ENCODE measurements around the gene MAFG.

MAFG gene

DNA sequence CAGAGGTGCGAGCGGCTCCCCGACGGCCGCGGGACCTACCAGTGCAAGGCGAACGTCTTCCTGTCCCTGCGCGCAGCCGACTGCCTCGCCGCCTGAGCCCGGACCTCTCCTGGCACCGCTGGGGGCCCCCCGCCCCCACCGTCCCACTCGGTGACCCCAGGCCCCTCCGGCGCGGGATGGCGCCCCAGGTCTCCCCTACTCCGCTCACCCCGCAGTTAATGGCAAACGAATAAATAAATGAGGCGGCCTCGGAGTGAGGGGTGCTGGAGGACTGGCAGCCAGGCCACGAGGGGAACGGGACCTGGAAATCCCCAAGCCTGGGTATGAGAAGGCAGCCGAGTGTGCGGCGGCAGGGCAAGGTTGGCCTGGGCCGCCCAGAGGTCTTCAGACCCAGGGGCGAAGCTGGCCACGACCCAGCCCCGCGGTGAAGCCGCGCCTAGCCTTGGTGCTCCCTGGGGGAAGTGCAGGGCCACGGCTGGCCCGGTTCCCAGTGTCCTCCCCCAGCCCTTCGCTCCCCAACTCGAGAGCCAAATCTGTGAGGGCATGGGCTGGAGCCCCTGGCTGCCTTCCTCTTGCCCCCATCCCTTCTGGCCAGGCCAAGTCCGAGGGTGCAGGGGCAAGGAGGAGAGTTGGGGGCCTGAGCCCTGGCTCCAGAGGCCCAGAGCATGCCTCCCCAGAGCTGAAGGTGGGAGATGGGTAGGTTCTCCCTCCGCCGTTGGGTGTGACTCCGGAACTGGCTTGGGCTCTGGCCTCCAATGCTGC is 24.7 kb downstream of the MAFG start:
- Histone ChIP-seq H3K4me1 (ENCODE audit: control insufficient read depth, insufficient read depth, low read length) (0 out of 2 replicates have a peak, but pooled peaks cover 4% of the 10 kb centered on the region), H3K36me3 (ENCODE audit: control insufficient read depth in 2 of 2, insufficient read depth in 1 of 2, low read length in 2 of 2) (peaks cover 6 to 75% of the 10 kb centered on the region in 2 experiments), H3K4me3 (ENCODE audit: low read depth, low read length) (no peak overlapping the region), H3K27ac (ENCODE audit: extremely low read depth, low read depth, low read length) (no peak overlapping the region), H3K9me3 (ENCODE audit: control insufficient read depth, insufficient read depth, low read depth, low read length) (no peaks in the 10 kb centered on the region)
- POLR2A ChIA-PET: interaction anchor here (1.1 to 2.2 kb wide), 2 partner anchors 23 to 120 kb away, joined by 3 to 6 read pairs; partner anchors contain the start of genes CENPX and LRRC45
- CTCF ChIA-PET: no interaction called here
- no peak for TF ChIP-seq GLI4 (tag by site-specific recombination; IDR thresholded peaks at IDR 0.05)
- no peak for TF ChIP-seq RBAK (tag by site-specific recombination; IDR thresholded peaks at IDR 0.05)
- TF ChIP-seq ZIC2 (tag by site-specific recombination; IDR thresholded peaks at IDR 0.05): no peak
- no peak for TF ChIP-seq ZNF132 (tag by site-specific recombination; IDR thresholded peaks at IDR 0.05; ENCODE audit: borderline replicate concordance)
- 0 out of 2 replicates have a peak, but pooled peaks have one; percentile 35 for TF ChIP-seq ZNF600 (tag by site-specific recombination; IDR thresholded peaks at IDR 0.05)
- TF ChIP-seq, protein P1, sequence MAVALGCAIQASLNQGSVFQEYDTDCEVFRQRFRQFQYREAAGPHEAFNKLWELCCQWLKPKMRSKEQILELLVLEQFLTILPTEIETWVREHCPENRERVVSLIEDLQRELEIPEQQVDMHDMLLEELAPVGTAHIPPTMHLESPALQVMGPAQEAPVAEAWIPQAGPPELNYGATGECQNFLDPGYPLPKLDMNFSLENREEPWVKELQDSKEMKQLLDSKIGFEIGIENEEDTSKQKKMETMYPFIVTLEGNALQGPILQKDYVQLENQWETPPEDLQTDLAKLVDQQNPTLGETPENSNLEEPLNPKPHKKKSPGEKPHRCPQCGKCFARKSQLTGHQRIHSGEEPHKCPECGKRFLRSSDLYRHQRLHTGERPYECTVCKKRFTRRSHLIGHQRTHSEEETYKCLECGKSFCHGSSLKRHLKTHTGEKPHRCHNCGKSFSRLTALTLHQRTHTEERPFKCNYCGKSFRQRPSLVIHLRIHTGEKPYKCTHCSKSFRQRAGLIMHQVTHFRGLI (tag by site-specific recombination; IDR thresholded peaks at IDR 0.05): peak; percentile 60; the same call in 1 of the 2 replicates
- TF ChIP-seq ZNF138 (tag by site-specific recombination; IDR thresholded peaks at IDR 0.05; ENCODE audit: borderline replicate concordance): no peak
- TF ChIP-seq, protein P2, sequence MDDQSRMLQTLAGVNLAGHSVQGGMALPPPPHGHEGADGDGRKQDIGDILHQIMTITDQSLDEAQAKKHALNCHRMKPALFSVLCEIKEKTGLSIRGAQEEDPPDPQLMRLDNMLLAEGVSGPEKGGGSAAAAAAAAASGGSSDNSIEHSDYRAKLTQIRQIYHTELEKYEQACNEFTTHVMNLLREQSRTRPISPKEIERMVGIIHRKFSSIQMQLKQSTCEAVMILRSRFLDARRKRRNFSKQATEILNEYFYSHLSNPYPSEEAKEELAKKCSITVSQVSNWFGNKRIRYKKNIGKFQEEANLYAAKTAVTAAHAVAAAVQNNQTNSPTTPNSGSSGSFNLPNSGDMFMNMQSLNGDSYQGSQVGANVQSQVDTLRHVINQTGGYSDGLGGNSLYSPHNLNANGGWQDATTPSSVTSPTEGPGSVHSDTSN (CRISPR knock-in tag; IDR thresholded peaks at IDR 0.05): 0 out of 2 replicates have a peak, but pooled peaks have one; percentile 28

DNA sequence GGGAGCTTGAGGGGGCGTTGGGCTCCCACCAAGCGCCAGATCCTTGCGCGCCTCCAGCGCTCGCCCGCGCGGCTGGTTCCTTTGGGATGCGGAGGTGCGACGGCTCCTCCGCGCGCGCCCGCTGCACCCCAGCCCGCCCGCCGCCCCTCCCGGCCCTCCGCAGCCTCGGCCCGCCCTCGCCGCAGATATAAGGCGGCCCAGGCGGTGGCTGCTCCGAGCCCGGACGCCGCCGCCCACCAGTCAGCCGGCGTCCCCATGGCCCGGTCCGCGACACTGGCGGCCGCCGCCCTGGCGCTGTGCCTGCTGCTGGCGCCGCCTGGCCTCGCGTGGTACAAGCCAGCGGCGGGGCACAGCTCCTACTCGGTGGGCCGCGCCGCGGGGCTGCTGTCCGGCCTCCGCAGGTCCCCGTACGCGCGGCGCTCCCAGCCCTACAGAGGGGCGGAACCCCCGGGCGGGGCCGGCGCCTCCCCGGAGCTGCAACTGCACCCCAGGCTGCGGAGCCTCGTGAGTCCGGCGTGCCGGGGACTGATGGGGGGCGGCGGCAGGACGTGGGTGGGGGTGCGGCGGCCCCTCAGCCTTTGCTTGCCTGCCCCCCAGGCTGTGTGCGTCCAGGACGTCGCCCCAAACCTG is 25.4 kb downstream of the MAFG start, which contains the start of gene NPB:
Gene NPB, plus strand, starts transcription at position 216 of the 630 bp plus-strand sequence. Its CDS starts 40 bp downstream, at position 256.
- 0 out of 2 replicates have a peak, but pooled peaks cover 4% of the 10 kb centered on the region for H3K4me1 ChIP-seq (ENCODE audit: control insufficient read depth, insufficient read depth, low read length)
- POLR2A ChIA-PET: interaction anchor here (1.1 to 2.2 kb wide), 3 partner anchors 8 to 121 kb away, joined by 3 to 6 read pairs (median 4); partner anchors contain the start of genes CENPX and LRRC45
- TF ChIP-seq, protein P3, sequence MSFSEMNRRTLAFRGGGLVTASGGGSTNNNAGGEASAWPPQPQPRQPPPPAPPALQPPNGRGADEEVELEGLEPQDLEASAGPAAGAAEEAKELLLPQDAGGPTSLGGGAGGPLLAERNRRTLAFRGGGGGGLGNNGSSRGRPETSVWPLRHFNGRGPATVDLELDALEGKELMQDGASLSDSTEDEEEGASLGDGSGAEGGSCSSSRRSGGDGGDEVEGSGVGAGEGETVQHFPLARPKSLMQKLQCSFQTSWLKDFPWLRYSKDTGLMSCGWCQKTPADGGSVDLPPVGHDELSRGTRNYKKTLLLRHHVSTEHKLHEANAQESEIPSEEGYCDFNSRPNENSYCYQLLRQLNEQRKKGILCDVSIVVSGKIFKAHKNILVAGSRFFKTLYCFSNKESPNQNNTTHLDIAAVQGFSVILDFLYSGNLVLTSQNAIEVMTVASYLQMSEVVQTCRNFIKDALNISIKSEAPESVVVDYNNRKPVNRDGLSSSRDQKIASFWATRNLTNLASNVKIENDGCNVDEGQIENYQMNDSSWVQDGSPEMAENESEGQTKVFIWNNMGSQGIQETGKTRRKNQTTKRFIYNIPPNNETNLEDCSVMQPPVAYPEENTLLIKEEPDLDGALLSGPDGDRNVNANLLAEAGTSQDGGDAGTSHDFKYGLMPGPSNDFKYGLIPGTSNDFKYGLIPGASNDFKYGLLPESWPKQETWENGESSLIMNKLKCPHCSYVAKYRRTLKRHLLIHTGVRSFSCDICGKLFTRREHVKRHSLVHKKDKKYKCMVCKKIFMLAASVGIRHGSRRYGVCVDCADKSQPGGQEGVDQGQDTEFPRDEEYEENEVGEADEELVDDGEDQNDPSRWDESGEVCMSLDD (tag by site-specific recombination; IDR thresholded peaks at IDR 0.05): no peak
- TF ChIP-seq ZEB2 (tag by site-specific recombination; IDR thresholded peaks at IDR 0.05) (no peak), ZNF48 (tag by site-specific recombination; IDR thresholded peaks at IDR 0.05) (no peak), ZNF2 (tag by site-specific recombination; IDR thresholded peaks at IDR 0.05) (no peak), RBAK (tag by site-specific recombination; IDR thresholded peaks at IDR 0.05) (no peak), ZSCAN16 (tag by site-specific recombination; IDR thresholded peaks at IDR 0.05) (no peak), HOXC10 (CRISPR knock-in tag; IDR thresholded peaks at IDR 0.05) (no peak)
- TF ChIP-seq, protein P4, sequence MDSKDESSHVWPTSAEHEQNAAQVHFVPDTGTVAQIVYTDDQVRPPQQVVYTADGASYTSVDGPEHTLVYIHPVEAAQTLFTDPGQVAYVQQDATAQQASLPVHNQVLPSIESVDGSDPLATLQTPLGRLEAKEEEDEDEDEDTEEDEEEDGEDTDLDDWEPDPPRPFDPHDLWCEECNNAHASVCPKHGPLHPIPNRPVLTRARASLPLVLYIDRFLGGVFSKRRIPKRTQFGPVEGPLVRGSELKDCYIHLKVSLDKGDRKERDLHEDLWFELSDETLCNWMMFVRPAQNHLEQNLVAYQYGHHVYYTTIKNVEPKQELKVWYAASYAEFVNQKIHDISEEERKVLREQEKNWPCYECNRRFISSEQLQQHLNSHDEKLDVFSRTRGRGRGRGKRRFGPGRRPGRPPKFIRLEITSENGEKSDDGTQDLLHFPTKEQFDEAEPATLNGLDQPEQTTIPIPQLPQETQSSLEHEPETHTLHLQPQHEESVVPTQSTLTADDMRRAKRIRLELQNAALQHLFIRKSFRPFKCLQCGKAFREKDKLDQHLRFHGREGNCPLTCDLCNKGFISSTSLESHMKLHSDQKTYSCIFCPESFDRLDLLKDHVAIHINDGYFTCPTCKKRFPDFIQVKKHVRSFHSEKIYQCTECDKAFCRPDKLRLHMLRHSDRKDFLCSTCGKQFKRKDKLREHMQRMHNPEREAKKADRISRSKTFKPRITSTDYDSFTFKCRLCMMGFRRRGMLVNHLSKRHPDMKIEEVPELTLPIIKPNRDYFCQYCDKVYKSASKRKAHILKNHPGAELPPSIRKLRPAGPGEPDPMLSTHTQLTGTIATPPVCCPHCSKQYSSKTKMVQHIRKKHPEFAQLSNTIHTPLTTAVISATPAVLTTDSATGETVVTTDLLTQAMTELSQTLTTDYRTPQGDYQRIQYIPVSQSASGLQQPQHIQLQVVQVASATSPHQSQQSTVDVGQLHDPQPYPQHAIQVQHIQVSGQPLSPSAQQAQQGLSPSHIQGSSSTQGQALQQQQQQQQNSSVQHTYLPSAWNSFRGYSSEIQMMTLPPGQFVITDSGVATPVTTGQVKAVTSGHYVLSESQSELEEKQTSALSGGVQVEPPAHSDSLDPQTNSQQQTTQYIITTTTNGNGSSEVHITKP (tag by site-specific recombination; IDR thresholded peaks at IDR 0.05): no peak
- TF ChIP-seq, protein P5, sequence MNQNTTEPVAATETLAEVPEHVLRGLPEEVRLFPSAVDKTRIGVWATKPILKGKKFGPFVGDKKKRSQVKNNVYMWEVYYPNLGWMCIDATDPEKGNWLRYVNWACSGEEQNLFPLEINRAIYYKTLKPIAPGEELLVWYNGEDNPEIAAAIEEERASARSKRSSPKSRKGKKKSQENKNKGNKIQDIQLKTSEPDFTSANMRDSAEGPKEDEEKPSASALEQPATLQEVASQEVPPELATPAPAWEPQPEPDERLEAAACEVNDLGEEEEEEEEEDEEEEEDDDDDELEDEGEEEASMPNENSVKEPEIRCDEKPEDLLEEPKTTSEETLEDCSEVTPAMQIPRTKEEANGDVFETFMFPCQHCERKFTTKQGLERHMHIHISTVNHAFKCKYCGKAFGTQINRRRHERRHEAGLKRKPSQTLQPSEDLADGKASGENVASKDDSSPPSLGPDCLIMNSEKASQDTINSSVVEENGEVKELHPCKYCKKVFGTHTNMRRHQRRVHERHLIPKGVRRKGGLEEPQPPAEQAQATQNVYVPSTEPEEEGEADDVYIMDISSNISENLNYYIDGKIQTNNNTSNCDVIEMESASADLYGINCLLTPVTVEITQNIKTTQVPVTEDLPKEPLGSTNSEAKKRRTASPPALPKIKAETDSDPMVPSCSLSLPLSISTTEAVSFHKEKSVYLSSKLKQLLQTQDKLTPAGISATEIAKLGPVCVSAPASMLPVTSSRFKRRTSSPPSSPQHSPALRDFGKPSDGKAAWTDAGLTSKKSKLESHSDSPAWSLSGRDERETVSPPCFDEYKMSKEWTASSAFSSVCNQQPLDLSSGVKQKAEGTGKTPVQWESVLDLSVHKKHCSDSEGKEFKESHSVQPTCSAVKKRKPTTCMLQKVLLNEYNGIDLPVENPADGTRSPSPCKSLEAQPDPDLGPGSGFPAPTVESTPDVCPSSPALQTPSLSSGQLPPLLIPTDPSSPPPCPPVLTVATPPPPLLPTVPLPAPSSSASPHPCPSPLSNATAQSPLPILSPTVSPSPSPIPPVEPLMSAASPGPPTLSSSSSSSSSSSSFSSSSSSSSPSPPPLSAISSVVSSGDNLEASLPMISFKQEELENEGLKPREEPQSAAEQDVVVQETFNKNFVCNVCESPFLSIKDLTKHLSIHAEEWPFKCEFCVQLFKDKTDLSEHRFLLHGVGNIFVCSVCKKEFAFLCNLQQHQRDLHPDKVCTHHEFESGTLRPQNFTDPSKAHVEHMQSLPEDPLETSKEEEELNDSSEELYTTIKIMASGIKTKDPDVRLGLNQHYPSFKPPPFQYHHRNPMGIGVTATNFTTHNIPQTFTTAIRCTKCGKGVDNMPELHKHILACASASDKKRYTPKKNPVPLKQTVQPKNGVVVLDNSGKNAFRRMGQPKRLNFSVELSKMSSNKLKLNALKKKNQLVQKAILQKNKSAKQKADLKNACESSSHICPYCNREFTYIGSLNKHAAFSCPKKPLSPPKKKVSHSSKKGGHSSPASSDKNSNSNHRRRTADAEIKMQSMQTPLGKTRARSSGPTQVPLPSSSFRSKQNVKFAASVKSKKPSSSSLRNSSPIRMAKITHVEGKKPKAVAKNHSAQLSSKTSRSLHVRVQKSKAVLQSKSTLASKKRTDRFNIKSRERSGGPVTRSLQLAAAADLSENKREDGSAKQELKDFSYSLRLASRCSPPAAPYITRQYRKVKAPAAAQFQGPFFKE (tag by site-specific recombination; IDR thresholded peaks at IDR 0.05; ENCODE audit: borderline replicate concordance): no peak
- H3K9me3 ChIP-seq (ENCODE audit: control insufficient read depth, insufficient read depth, low read depth, low read length): no peaks in the 10 kb centered on the region
- CTCF ChIA-PET: no interaction called here
- H3K36me3 ChIP-seq (ENCODE audit: control insufficient read depth in 2 of 2, insufficient read depth in 1 of 2, low read length in 2 of 2): peaks cover 13 to 75% of the 10 kb centered on the region in 2 experiments
- H3K27ac ChIP-seq (ENCODE audit: extremely low read depth, low read depth, low read length): no peak within 1 kb of the TSS
- no peak within 1 kb of the TSS for H3K4me3 ChIP-seq (ENCODE audit: low read depth, low read length)
